Measurements from ENCODE around the gene NOM1.

Gene NOM1

DNA sequence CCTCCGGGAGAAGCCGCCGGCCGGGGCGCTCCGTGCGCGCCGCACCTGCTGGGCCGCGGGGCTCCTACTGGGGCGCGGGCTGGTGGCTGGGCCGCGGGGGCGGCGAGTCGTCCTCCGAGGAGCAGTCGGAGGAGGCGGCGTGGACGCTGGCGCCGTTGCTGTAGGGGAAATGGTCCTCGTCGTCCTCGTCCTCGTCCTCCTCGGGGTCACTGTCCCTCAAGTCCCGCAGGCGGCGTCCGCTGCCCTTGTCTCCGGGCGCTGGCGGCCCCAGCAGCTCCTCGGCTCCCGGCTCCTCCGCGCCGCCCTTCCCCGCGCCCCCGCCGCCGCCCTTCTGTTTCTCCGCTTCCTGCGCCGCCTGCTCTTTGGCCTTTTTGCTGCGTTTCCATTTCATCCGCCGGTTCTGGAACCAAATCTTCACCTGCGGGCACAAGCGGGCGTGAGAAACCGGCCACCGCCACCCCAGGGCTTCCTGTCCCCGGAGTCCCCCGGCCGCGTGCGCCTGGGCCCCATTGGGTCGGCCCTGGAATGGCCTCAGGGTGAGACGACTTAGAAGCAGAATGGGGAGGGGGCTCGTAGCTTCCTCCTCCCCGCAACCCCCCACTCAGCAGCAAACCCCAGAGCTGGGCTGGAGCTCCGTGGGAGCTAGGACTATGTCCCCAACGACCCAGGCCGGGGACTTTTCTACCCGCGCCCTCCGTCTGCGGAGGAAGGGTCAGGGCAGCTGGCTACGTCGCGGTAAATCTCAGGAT is 56.1 kb downstream of the NOM1 start:
- FAIRE-seq: no peak

DNA sequence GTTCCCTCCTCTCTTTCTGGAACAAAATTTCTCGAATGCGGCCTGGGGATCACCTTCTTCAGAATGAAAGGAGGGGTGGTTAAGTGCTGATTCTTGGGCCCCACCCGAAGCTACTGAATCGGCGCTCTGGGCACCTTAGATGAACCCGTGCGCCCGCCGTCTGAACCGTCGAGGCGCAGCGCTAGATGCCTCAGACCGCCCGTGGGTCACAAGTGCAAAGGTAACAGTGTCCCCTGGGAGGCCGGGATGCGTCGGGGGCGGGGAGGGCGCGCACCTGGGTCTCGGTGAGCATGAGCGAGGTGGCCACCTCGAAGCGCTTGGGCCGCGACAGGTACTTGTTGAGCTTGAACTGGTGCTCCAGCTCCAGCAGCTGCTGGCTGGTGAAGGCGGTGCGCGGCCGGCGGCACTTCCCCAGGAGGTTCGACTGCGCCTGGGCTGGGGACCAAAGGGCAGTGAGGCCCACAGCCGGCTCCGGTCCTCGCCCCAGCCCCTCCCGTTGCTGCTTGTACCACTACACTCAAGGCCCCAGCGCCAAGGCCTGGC is 56.8 kb downstream of the NOM1 start:
- FAIRE-seq: no peak

DNA sequence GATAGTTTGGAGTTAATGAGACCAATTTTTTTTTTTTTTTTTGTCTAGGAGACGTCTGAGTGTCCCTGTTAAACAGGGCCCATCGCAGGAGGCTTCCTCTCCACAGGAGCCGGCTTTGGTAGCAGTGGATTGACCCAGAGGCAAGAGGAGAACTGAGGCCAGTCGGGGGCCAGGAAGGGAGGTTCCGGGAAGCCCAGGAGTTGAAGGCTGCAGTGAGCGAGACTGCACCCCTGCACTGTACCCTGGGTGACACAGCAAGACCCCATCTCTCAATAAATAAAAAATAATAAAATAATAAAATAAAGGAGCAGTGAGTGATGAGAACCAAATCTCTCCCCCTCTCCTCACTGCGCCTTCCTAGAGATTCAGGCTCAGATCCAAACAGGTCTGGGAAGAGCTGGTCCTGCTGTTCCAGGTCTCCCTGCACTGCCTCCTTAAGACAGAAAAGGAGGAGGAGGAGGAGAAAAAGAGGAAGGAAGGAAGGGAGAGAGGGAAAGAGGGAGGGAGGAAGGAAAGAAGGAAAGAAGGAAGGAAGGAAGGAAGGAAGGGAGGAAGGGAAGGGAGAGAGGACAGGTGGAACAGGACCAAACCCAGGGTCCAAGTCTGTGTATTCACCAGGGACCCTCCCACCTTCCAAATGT is 57.4 kb downstream of the NOM1 start:
- no peak for FAIRE-seq

DNA sequence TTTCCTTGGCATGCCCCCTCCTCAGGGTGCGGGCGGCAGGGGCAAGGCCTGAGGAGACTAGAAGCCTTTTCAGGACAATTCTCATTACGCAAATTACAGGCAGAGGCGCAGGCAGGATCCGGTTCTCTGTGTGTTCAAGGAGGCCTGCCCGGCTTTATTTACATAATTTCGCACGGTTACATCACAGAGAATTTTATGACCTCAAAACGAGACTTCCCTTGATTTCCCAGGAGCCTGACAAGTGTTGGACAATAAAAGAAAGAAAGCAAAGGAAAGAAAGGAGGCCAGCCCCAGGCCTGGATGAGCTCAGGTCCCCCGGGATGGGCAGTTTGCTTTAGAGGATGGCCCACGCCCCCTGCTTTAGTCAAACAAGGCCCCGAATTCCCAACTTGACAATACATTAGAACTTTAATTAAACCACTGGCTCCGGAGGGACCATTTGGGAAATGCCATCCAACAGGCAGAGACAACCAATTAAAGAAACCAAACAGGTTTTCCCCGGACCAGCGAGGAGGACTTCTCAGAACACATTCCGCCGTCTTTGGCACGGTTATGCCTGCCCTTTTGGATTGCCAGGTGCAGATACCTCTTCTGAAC is 58.1 kb downstream of the NOM1 start:
- no peak for FAIRE-seq

DNA sequence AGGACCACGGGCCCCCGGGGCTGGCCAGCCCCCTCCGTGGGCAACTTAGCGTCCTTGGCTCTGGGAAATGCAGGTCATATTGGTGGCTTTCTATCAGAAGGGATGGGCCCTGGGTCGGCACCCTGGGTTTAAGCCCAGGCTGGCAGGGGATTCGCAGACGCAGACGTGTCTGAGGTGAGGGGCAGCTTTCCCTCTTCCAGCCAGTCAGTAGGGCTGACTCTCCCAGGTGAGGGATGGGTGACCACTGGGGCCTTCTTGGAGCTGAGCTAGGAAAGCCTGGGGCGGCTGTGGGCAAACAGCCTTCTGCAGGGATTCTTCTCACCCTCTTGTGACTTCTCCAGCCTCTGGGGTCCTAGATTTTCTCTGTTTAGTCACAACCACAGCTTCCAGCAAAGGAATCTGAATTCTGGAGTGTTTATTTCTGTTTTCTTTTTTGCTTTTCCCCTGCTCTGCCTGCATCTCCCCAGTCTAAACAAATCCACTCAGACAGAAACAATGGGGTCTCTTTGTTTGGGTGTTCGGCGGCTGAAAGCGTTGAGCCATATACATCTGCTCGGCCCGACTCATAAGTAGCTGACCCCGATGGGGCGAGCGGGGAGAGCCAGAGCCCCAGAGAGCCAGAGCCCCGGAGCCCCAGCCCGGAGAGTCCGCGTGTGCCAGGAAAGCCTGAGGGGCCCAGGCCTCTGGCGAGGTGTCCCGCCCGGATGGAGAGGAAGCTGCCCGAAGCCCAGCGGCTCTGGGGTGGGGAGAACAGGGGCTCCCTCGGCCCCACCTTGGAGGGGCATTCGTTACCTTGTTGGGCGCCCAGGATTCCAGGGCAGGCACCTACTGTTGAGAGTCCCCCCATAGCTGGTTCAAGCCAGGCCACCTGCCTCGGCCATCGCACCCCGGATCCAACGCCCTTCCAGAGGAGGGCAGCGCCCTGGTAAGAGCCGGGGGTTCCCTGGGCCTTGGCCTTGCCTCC is 59.0 kb downstream of the NOM1 start:
- FAIRE-seq: no peak

DNA sequence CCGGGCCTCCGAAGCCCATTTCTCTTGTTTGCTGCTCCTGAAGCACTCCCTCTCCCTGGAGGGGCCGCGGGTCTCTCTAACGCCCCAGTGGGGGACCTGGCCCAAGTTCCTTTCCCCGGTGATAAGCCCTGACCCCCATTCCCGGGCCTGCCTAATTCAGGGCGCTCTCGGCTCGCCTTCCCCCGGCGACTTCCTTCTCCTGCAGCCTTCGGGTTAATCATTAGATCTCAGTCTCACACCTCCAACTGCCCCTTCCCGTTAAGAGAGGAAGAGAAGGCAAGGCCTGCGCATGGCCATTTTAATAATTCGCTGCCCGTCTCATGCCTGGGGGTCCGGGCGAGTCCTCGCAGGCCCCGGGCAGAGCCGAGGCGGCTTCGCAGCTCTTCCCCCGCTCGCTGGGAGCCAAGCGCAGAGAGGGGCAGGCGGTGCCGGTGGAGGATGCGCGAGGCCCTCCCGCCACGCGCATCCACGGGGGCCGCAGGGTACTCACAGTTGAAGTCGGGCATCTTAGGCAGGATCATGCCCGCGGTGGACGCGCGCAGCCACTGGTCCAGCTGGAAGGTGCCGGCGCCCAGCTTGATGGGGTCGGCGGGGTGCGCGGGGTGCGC is 59.8 kb downstream of the NOM1 start:
- no peak for FAIRE-seq

DNA sequence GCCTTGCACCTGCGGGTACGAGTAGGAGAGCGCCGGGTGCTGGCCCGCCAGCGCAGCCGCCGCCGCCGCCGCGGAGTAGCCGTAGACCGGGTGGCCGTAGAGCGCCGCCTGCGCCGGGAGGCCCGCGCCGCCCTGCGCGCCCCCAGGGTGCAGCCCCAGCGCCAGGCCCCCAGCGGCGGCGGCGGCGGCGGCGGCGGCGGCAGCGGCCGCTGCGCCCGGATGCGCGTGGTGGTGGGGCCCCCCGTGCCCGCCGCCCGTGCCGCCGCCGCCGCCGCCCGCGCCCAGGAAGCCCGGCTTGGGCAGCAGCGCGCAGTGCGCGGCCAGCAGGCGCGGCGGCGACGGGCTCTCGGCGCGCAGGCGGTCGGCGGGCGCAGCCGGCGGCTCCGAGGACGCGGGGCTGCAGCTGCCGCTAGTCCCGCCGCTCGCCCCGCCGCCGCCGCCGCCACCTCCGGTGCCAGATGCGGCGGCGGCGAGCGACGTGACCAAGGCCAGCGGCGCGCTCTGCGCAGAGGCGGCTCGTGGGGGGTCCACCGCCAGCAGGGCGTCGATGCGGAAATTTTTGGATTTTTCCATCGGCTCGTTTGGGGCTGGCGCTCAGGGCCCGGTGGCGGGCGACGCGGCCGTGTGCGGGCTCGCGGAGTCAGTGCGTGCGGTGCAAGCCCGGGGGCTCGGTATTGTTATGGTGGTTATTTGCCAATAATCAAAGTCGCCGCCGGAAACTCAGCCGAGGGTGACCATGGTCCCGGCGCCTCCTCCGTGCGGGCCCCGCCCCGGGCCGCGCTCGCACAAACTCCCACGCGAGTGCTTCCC is 60.5 kb downstream of the NOM1 start:
- no peak for FAIRE-seq

DNA sequence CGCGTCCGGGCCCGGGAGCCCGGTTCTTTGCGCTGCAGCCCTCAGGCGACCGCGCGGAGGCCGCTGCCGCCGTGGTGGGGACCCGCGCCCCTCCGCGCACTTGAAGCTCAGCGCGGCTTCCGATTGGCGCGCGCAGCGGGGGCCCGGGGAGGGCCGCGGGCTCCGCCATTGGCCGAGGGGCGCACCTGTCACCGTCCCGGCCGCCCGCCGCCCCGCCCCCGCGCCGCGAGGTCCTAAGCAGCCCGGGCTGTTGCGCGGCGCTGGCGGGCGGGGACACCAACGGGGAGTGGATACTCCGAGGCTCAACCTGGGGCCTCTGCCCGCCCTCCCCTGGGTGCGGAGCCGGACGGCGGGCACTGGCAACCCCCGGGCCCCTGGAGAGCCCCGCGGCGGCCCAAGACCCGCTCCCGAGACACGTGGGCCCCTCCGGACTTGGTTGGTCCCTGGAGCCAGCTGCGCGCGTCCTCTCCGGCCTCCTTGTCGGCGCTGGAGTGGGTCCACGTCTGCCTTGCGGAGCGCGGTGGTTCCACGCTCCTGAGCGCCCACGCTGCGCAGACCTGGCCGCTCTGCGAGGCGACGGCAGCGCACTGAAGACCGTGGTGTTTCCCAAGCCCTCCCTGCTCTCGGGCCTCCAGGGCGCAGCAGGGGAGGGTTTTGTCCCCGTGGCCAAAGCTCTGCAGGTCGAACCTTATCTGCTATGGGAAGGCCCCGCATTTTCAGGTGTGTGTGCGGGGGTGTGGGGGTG is 61.2 kb downstream of the NOM1 start, which contains the start of gene MNX1:
MNX1 (minus strand) TSS at position 76 of the 745 bp plus-strand sequence. CDS start 313 bp downstream, outside the sequence.
- no peak for FAIRE-seq

DNA sequence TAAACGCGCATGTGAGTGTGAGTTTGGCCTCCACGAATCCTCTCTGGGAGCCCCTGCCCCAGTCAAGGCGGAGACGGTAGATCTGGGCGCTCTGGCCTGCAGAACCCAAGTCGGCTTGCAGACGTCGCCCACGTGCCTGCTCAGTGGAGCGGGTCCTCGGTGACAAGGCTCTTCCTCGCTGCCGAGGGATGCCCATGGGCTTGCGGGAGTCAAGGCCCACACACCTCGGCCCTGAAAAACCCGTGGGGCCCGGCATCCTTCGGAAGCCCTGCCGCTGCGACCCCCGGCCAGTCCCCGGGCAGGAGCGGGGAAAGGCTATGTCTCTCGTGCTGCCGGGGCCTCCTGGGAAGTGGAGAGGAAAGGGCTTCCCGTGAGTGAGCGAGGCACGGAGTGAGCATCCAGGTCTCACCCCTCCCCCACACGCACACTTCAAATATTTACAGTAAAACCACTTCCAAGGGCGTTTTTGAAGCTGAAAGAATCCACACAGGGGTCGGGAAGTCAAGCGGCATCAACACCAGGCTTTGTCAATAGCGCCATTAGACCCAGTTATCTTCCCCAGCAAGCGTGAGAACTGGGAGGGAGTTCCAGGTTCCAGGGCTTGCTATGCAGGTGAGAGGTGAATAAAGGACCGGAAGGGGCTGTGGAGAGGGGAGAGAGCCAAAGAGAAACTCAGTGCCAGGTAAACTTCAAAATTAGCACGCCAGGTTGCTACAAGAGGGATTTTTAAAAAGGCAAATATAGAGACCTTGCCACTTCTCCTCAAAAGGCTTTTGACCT is 62.0 kb downstream of the NOM1 start:
- no peak for FAIRE-seq

DNA sequence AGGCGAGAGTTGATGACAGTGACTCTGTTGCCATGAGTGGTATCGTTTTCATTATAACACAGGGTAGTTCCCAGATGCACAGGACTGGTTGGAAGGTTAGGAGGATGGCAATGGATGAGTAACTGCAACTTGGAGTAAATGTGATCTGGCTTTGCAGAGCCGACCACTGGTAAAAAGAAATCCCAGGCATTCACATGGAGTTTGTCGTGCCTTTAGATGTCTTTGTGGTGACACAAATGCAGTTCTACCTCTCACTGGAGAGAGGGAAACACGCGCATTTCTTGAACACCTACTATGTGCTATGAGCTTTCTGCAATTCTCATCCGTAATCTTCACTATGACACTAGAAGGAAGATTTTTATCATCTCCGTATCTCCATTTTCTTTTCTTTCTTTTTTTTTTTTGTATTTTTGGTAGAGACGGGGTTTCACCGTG is 62.6 kb downstream of the NOM1 start:
- FAIRE-seq: no peak

DNA sequence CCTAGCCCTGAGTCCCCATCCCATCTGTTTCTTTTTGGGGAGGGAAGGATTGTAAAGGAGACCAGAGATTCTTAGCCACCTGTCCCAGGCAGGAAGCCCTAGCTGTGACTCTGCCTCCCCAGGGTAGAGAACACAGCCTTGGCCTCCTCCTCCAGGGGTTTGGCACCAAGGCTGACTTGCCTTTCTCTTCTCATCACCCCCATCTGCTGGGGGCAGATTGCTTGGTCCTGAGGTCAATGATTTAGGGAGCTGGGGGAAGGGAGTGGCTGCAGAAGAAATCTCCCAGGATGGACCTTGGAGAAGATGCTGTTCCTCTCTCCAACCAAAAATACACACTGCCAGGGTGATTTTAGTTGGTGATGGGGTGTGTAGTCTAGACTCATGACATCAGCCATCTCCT is 63.6 kb downstream of the NOM1 start:
- no peak for FAIRE-seq

DNA sequence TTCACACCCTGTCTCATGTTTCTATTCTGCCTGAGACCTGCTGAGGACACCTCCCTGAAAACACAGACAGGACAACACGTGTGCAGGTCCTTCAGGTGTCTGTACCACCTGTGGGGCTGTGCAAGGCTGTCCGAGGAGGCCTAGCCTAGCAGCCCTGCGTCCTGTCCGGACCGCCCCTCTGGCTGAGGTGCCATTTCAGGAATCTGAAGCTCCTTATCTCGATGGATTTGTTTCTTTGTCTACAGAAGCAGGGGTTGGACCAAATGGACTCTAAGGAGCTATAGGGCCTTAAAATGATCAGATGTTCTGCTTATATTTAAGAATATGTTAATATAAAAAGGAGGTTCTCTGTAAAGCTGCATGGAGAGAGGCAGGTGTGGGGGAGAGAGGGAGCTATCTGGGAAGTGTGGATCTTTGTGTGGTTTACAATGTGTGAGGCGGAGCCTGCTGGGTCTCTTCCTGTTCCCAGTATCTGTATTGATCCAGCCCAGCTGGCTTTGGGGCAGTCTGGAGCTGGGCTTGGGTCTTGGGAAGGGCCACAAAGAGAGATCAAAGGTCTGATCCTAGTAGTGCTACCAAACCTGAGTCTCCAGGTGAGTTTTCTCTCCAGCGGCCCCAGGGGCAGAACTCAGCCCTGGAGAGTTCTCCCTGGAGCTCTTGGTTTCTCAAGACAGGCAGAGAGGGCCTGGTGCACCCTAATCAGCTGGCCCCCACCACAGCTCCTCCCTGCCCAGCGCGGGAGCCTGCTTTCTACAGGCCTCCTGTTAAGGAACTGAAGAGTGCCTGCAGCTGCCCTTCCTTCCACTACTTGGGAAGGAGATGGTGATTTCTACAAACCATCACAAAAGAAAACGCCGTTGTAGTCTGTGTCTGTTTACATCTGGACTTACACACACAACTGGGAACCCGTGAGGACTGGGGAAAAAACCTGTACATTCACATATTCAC is 64.4 kb downstream of the NOM1 start:
- FAIRE-seq: no peak

DNA sequence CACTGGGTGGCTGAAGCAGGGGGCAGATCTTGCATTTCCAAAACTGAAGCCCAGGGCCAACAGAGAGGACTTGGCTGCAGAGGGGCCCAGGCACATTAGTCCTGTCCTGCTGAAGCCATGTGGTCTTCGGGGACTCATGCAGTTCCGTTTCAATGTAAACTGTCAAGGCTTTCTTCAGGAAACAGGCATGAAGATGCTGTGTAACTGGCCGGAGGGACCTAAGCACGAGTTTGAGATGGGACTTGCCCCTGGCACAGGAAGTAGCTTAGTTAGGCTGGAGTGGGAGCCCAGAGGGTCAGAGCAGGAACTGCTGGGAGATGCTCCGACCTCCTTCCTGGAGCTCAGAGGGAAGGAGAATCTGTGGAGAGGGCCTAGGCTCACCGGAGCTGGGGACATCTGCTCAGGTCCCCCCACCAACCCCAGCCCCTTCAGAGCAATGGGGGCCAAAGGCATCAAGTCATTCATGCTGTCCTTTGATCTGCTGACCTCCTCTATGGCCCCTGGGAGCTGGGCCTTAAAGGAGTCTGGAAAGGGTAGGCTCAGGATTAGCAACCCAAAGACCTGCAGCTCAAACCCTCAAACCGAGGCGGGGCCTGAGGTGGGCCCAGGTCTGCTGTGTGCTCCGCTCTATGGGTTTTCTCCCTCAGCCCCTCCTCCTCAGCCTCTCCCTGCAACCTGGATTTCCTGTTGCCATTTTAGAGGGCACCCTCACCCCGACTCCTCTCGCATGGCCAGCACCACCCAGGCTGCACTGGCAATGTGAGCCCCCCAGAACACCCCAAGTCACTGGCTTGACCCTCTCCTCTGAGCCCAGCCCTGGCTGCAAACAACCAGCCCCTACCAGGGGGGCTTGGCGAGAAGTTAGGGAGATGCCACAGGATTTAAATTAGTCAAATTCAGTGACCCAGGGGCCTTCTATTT is 65.4 kb downstream of the NOM1 start:
- no peak for FAIRE-seq

DNA sequence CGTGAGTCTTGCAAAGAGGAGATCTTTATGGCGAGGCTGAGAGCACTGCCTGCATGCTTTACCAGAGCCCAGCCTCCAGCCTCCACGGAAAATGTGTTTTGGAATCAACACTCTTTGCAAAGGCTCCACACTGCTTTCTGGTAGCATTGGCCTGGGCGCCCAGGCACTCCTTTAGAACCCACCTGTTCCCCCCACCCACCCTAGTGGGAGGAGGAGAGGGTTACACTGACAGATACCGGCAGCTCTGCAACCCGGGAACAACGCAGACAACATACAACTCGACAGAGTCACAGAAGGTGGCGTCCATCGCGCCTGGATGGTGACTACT is 66.5 kb downstream of the NOM1 start:
- no peak for FAIRE-seq

DNA sequence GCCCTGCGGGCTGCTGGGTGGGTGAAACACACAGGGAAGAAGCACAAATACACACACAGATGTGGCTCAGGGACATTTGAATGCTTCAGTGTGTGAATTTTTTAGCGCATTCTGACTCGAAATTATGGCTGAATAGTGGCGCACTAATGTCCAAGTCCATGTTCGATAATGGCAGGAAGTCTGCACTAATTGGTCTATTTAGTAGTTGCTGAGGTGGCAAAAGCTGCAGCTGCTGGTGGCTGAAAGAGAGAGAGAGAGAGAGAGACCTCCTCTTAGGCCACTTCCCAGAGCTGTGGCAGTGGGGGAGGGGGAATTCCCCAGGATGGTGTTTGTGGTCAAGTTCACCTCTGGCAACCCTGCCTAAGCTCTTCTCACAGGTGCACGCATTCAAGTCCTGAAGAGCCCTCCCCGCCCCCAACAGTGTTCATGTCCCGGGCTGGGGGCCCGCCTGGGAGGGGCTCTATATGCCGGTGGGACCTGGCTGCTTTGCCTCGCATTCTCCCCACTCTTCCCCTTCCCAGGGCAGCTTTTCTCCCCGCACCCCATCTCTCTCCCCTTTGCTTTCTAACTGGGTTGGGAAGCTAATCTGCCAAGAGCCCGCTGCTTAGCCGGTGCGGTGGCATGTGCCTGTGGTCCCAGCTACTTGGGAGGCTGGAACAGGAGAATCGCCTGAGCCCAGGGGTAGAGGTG is 67.0 kb downstream of the NOM1 start:
- no peak for FAIRE-seq

DNA sequence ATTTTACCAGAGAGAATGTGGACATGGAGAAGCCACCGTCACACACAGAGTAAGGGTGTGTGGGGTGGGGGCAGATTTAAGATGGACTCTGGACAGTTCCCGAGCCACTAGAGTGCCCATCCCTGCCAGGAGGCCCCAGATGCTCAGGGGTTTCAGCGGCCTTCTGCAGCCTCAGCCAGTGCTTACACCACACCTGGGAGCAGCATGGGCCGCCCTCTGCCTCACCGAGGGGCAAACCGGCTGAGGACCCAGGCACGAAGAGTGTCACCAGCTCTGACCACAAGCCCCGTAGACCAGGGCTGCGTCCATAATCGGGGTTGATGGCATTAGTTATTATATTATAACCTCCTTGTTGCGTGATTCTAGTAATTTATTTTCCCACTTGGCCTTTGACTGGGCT is 67.6 kb downstream of the NOM1 start:
- no peak for FAIRE-seq

Data from colon (tissue), 2 donors.